HG03280 (cell line): ENCODE results near the gene TUBB1.

Experiments
- ATAC-seq: cut with Tn5 transposase; IDR thresholded peaks from one replicate; pipeline ENCODE4 v1.9.1; 2021; ENCODE audit warnings: mild to moderate bottlenecking, moderate library complexity; ENCODE audit not compliant: unreplicated experiment

Gene TUBB1

GRCh38 chr20:59042151-59042795 lies 23.0 kb downstream of the TUBB1 start, which contains the start of gene PRELID3B:
TSS of gene PRELID3B (minus strand) at chr20:59042786. CDS start at chr20:59042730, 56 bp downstream.
- peak; percentile 34 for ATAC-seq

DNA sequence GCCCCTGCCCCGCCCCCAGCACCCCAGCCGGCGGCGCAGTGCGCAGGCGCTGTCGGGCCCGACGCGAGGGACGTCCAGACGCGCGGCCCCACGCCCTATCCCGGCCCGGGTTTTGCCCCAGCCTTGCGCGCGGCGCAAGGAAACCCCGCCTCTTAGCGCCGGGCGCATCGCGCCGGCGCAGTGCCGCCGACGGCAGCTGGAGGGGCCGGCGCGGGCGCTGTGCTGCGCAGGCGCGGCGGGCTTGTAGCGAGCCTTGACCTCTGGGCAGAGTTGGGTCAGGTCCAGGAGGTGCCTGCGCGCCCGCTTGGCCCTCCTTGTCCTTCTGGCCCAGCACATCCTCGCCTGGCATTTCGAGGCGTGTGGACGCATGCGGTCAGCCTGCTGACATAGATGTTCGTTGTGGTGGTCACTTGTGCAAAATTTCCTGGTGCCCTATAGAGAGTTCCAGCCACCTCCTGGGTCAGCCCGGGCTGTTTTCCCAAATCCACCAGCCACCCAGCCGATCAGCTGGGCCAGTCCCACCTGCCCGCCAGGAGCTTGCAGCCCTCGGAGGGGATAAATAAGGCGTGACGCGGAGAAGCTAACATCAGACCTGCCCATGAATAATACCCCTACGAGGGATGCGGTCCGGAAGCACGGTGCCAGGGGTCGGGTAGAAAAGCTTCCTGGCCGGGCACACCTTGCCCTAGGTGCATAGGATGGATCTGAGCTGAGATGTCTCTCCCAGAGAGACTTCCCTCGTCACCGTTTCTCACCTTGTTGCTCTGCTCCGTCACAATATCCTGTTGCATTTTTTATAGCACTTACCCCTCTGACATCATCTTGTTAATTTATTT lies 23.8 kb downstream of the TUBB1 start:
- ATAC-seq, result peak; percentile 93

GRCh38 chr20:59043698-59044097 lies 24.5 kb downstream of the TUBB1 start:
- ATAC-seq, result no peak

DNA sequence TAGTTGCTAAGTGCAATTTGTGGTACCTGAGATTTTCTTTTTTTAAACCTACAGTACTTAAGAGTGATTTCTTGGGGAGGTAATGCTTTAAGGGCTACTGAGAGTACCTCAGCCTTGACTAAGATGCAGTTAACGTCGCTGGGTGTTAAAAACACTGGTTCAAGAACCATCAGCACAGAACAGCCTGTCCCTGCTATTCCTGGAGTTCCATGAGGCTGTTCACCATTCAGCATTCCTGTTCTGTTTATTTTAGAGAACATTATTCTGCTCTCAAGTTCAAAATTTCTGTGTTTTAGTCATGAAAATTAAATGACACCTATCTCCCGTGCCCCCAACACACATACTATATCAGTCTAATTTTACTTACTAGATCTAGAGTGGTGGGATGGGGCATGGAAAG lies 25.1 kb downstream of the TUBB1 start:
- ATAC-seq, result no peak

DNA sequence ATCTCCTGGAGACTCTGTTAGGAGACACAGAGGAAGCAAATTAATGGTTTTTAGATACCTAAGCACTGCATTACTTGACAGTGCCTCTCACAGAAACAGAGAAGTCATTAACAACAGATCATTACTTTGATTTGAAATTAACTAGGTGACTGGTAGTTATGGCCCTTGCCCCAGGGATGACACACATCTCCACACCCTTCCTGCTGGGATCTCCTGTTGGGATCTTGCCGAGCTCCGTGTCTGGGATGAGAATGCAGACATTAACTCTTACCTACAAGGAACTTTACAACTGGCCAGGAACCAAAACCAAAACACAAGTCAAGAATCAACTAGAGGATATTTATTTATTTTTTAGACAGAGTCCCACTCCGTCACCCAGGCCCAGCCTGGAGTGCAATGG lies 25.6 kb downstream of the TUBB1 start:
- no peak for ATAC-seq

DNA sequence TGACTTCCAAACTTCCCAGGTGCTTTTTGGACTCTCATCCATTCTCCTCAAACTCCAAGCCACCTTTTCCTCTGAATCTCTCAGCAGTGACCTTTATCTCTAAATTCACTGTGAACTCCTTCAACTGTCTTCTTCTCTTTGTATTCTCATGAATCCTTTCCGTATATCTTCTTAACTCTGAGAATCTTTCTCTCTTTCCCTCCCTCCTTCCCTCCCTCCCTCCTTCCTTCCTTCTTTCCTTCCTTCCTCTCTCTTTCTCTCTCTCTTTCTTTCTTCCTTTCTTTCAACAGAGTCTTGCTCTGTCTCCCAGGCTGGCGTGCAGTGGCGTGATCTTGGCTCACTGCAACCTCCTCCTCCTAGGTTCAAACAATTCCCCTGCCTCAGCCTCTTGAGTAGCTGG lies 27.6 kb downstream of the TUBB1 start:
- no peak for ATAC-seq

DNA sequence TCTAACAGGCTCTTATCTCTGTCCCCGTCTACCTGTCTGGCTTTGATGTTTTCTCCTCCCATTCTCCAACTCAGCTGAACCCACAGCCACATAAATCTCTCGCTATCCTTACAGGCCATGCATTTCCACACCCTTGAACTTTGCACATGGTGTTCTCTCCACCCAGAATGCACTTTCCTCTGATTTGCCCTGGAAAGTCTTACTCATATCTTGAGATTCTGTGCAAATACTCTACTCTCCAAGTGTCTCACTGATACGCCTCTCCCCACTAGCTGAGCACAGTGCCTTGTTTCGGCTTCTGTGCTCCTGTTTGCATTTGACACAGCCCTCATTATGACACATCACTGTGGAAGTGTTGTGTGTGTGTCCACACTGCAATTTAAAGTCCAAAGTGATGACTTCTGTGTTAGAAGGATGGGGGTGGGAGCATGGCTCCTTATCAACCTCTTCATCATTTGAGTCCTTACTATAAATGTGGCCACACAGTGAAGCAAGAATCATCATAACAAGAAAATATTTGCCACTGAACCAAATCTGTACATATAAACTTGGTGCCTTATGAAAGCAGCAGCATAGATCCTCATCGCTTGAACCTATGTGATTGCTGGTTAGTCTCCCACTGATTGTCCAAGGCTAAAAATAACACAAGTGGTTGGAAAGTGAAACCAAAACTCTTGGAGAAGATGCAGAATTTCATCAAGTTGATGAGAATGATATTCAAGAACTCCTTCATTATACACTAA lies 28.9 kb downstream of the TUBB1 start:
- no peak for ATAC-seq

- no peak for ATAC-seq
Observed at GRCh38 chr20:59048681-59049030, 29.4 kb downstream of the TUBB1 start.

DNA sequence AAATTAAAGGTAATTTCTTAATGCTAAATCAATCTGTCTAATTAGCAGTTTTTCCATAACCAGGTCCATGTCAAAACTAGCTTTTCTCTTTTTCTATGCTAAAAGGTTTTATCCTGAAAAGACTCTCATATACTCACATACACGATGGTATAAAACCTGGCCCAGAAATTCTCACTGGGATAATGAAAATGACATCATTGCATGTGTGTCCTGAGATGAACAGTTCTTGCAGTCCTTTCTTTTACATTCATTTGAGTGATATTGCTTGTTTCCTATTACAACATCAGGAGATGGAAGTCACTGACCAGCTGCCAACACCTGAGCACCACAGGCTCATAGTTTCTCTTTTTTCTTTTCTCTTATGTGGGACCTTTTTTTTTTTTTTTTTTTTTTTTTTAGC lies 31.2 kb downstream of the TUBB1 start:
- no peak for ATAC-seq

- no peak for ATAC-seq
Observed at GRCh38 chr20:59051666-59052185, 32.5 kb downstream of the TUBB1 start.

DNA sequence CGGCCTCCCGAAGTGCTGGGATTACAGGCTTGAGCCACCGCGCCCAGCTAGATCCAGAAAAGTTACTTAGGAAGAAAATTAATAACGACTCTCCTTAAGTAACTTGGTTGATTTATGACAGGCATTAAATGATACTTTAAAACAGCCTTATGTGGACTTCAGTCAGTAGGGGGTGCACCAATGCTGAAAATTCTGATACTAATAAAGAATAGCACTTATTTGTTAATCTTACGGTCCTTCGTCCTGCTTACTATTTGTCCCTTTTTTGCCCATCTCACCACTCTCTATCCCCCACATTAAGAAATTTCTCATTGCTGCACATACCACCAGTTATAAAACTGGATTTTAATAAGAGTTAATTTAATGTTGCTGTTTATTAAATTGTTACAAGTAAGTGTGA lies 36.1 kb downstream of the TUBB1 start:
- no peak for ATAC-seq

- ATAC-seq, result no peak
Observed at GRCh38 chr20:59062081-59062480, 42.9 kb downstream of the TUBB1 start.

GRCh38 chr20:59063358-59064213 lies 44.4 kb downstream of the TUBB1 start:
- no peak for ATAC-seq

GRCh38 chr20:59064214-59064722 lies 45.0 kb downstream of the TUBB1 start:
- no peak for ATAC-seq

DNA sequence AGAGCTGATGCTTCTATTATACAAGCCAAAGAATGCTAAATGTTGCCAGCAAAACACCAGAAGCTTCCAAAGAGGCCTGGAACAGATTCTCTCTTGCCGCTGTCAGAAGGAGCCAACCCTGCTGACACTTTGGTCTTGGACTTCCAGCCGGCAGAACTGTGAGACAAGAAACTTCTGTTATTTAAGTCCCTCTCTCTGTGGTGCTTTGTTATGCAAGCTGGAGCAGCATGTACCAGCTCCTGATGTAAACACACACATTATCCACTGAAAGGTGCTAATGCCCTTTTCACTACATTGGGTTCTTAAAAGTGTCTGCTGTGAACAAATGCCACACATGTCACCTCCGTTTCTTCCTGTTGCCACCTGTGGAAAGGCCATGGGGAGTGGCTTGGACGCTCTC lies 49.3 kb downstream of the TUBB1 start:
- ATAC-seq, result no peak

GRCh38 chr20:59069026-59069425 lies 49.8 kb downstream of the TUBB1 start:
- ATAC-seq, result no peak

- no peak for ATAC-seq
Observed at GRCh38 chr20:59071216-59071615, 52.0 kb downstream of the TUBB1 start.

- no peak for ATAC-seq
Observed at GRCh38 chr20:59073582-59073981, 54.4 kb downstream of the TUBB1 start.

GRCh38 chr20:59074456-59074855 lies 55.2 kb downstream of the TUBB1 start:
- no peak for ATAC-seq

- no peak for ATAC-seq
Observed at GRCh38 chr20:59075934-59076508, 56.8 kb downstream of the TUBB1 start.
